ENCODE measurements around the gene SLAMF1.
"Not testable (repeated sequence)": the region's sequence is repeated elsewhere in the genome, so short reads cannot be mapped to it uniquely, and the experiment has no call there.

- not testable (repeated sequence) for TF ChIP-seq CTCF, POLR2A (IDR thresholded peaks at IDR 0.05)
These were observed 63.9 kb downstream of the SLAMF1 start for GRCh38 chr1:160582976-160583375.

Data from lower leg skin (tissue), 3 donors.